Epithelial cell of proximal tubule (primary cell): Measurements from ENCODE around the gene CAMKMT. TPM values are rescaled to one million over a fixed set of nuclear protein-coding genes. Genes with fewer than 3 reads are reported as not detected.

ENCODE experiments used
- DNase-seq: peaks from one replicate; pipeline ENCODE4 v3.0.0-alpha.2; 2011; ENCODE audit warnings: low read depth
- H3K4me3 ChIP-seq: 2 replicates; pipeline ENCODE4 v1.5.1; 2011; ENCODE audit warnings: low read depth, mild to moderate bottlenecking, low read length
- total RNA-seq: library from RNA; depleted of rRNA; stranded (reverse); fragments of >200 nt; gene quantifications from 2 replicates; pipeline ENCODE4 v1.2.3, GENCODE V29; 2015
- TF ChIP-seq, protein P1 (sequence below): conservative IDR thresholded peaks from 2 replicates; pipeline ENCODE4 v1.5.1; 2012; ENCODE audit warnings: low read depth, mild to moderate bottlenecking, low read length

CAMKMT gene
- total RNA-seq, 1 donor from 2014 or later, result 2.4 TPM

DNA sequence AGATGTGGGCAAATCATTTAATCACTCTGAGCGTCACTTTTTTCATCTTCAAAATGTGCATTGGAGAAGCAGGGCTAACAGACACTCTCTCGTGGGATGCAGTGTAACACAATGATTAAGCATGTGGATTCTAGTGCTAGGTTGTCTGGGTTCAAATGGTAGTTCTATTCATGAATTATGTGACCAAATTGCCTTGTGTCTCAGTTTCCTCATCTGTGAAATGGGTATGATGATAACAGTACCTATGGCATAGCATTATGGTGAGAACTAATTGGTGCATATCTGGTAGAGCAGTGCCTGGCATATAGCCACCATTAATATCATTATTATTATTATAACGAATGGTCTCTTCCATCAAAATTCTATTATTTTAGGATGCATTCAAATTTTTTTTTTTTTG is 437.4 kb downstream of the CAMKMT start:
- TF ChIP-seq, protein P1, sequence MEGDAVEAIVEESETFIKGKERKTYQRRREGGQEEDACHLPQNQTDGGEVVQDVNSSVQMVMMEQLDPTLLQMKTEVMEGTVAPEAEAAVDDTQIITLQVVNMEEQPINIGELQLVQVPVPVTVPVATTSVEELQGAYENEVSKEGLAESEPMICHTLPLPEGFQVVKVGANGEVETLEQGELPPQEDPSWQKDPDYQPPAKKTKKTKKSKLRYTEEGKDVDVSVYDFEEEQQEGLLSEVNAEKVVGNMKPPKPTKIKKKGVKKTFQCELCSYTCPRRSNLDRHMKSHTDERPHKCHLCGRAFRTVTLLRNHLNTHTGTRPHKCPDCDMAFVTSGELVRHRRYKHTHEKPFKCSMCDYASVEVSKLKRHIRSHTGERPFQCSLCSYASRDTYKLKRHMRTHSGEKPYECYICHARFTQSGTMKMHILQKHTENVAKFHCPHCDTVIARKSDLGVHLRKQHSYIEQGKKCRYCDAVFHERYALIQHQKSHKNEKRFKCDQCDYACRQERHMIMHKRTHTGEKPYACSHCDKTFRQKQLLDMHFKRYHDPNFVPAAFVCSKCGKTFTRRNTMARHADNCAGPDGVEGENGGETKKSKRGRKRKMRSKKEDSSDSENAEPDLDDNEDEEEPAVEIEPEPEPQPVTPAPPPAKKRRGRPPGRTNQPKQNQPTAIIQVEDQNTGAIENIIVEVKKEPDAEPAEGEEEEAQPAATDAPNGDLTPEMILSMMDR, result no peak
- no peak for DNase-seq
- no peak overlapping the region for H3K4me3 ChIP-seq

DNA sequence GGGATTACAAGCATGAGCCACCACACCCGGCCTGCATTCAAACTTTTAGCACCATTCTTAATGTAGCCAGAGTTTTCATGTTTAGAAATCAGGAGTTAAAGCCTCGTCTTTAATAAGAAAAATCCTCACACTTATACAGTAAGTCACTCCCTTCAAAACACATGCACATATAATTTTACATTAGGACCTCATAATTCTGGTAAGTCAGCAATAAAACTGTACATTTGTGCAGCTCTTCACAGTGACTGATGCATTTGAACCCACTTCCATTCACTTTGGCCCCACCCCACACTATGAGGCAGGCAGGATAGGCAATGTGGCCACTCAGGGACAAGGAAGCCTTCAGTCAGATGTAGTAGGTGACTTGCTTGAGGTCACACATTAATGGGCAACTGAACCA is 438.0 kb downstream of the CAMKMT start:
- DNase-seq, result no peak
- H3K4me3 ChIP-seq, result no peak overlapping the region
- TF ChIP-seq, protein P1, result no peak

DNA sequence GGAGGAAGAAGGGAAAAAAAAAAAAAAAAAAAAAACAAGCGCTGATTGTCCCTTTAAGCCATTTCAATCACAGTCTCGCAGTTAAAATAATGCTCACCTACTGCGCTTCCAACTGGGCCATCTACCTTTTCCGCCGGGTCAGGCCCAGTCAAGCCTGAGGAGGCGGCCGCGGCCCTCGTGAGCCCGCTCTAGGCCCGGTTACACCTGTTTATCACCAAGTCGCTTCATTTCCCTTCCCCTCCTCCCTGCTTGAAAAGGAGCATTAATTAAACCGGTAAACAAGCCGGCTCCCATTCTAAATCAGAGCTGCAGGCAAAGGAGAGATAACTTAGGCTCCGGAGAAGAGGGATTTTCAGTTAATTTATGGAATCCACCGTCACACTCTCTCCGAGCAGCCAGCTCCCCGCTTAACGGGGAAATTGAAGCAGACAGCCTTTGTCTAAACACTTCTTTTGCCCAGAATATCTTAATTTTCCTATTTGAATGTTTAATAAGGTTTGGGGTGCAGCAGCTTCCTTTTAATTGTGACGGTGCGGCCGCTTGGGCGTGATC is 439.6 kb downstream of the CAMKMT start:
- no peak overlapping the region for H3K4me3 ChIP-seq
- TF ChIP-seq, protein P1, result no peak
- no peak for DNase-seq

DNA sequence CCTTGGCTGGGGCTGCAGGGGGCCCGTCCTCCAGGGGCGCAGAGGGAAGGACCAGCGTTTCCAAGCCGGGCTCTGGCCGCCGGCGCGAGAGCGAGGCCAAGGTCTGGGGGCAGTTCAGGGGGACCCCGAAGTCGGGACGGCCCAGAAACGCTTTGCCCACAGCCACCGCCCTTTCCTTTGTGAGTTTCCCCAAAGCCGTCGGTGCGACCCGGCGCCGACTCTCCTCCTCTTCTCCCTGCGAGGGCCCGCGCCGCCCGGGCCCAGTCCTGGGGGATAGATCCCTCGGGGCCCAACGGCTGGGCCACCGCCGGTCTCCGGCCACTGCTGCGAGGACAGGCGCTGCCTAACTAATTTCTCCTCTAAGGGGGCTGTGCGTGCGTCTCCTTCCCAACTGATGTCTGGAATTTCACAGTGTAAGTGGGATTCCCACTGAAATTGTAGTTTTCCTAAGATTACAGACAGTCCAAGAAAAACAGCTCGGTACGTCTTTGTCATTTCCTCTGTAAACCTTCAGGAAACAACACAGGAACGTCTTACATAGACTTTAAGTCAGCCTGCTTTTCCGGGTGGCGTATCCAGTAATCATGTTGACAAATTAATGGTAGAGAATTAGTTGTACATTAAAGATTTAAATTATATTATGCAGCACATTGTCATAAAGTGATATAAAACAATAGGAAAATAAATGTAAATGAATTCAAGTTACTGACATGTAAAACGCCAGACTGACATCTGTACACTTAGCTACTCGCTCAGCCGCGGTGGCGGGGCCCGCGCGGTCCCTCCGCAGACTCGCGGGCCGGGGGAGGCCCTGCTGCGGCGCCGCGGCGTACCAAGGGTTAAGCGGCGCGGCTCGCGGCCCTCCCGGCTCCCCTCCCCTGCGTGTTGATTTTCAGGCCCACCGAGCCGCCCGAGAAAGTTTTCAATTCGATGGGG is 440.4 kb downstream of the CAMKMT start:
- DNase-seq, result no peak
- H3K4me3 ChIP-seq, result peak overlapping the region; percentile 36
- TF ChIP-seq, protein P1, result no peak

DNA sequence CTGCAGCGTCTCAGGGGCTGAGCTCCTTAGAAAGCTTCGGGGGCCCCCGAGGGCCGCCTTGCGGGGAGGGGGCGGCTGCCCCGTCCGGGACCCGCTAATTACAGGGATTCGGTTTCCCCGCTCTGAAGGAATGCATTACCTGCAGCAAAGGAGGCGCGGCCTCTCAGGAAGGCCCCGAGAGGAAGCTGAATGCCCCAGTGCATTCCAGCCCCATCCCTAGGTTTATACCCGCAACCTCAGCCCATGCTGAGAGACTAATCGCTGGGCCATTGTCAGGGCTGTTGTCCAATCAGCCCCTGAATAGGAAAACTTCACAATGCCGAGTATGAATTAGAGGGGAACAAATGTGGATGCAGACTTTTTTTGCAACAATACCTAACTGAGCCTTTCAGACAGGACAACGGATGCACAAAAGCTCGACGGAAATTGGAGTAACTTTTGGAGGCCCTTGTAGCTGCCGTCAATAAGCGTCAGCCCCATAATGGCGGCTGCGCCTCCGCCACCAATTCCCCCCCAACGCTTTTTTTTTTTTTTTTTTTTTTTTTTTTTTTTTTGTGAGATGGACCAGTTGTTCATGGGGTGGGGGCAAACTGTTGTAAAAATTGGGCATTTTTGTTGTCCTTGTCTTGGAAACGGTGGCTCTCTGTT is 441.2 kb downstream of the CAMKMT start:
- peak overlapping the region; percentile 36 for H3K4me3 ChIP-seq
- DNase-seq, result no peak
- TF ChIP-seq, protein P1, result no peak

DNA sequence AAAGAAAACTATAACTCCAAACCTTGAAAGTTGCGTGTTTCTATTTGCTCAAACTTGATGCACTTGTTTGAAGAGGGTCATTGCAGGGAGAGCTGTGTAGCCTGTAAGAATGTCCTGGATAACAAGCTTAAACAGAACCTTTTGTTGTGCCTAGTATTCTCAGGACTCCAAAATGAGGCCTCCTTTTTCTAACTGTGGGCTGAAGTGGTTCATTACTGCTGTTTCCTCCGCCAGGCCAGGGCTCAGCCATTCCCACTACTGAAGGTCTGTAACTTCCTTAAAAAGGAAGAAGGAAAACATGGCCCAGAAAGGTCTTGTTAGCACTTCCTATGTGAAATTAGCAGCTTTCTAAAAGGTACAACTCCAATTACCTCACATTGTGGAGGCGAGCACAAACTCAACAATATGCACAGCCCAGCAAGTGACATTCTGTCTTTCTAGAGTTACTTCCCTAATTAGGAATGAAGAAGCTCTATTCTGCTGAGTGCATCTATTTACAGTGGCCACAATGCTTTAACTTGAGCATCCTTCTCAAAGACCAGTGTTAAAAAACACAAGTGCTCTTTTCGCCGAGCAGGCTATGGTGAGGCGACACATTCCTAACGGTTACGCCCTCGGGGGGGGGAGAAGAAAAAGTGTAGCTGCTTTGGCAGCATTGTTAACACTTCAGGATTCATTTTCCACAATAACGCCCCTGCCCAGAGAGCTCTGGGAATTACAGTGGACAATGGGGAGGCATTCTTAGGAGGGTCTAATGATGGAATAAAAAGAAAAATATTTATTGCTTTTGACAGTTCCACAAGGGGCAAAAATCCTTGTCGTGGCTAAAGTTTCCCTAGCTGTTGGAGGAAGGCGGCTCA is 442.9 kb downstream of the CAMKMT start:
- H3K4me3 ChIP-seq, result no peak overlapping the region
- TF ChIP-seq, protein P1, result no peak
- no peak for DNase-seq
